Transverse colon (tissue), 4 donors: ENCODE measurements around the gene PSMC3IP.
"Not testable (repeated sequence)": the region's sequence is repeated elsewhere in the genome, so short reads cannot be mapped to it uniquely, and the experiment has no call there.

Experiments used
- CTCF ChIP-seq, 5 experiments: fragments of 200-600 bp in 3 of 5; fragments of 450-650 bp in 2 of 5; sonication (generic) in 3 of 5; IDR thresholded peaks; 1 replicate in 2 of 5; 2 replicates in 3 of 5; pipeline ENCODE4 v1.5.1; 2016 to 2017; ENCODE audit warnings: antibody characterized with exemption in 5 of 5, inconsistent platforms in 3 of 5, mild to moderate bottlenecking in 2 of 5, moderate library complexity in 1 of 5
- EP300 ChIP-seq: sonication (generic); formaldehyde crosslinking; IDR thresholded peaks from one replicate; pipeline ENCODE4 v1.6.1; 2017; ENCODE audit warnings: antibody characterized with exemption, low read depth
- POLR2AphosphoS5 ChIP-seq, 3 donors: sonication (generic); formaldehyde crosslinking; IDR thresholded peaks; one replicate each; pipeline ENCODE4 v1.6.1; 2016; ENCODE audit warnings: antibody characterized with exemption in 3 of 3

GRCh38 chr17:42540558-42540957 lies 37.0 kb downstream of the PSMC3IP start:
- not testable (repeated sequence) for TF ChIP-seq EP300; CTCF (IDR thresholded peaks at IDR 0.05); POLR2AphosphoS5 (IDR thresholded peaks at IDR 0.05)
